ENCODE data around the gene PEAK3. TPM values are rescaled to one million over a fixed set of nuclear protein-coding genes. Genes with fewer than 3 reads are reported as not detected.

PEAK3 gene
- total RNA-seq, 4 donors from 2014 or later, result 1.2 to 5.8 (median 2.6) TPM

- TF ChIP-seq POLR2A (IDR thresholded peaks at IDR 0.05), result no peak
- no peak for TF ChIP-seq CTCF (IDR thresholded peaks at IDR 0.05)
- H3K36me3 ChIP-seq, result peaks cover 0 to 90% (median 0%) of the 10 kb centered on the region in 3 donors
- no peaks in the 10 kb centered on the region for H3K27me3 ChIP-seq
Measured at GRCh38 chr19:2226840-2227360, 55.1 kb downstream of the PEAK3 start.

DNA sequence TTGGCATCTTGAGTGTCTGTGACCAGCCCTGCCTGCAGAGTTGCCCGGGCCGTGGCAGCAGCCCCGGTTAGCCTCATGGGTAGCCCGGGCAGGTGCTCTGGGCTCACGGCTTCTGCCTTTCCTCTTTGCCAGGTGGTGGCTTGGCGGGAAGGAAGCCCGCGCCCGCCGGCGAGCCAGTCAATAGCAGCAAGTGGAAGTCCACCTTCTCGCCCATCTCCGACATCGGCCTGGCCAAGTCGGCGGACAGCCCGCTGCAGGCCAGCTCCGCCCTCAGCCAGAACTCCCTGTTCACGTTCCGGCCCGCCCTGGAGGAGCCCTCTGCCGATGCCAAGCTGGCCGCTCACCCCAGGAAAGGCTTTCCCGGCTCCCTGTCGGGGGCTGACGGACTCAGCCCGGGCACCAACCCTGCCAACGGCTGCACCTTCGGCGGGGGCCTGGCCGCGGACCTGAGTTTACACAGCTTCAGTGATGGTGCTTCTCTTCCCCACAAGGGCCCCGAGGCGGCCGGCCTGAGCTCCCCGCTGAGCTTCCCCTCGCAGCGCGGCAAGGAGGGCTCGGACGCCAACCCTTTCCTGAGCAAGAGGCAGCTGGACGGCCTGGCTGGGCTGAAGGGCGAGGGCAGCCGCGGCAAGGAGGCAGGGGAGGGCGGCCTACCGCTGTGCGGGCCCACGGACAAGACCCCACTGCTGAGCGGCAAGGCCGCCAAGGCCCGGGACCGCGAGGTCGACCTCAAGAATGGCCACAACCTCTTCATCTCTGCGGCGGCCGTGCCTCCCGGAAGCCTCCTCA lies 55.7 kb downstream of the PEAK3 start:
- Histone ChIP-seq H3K4me3 (no peak overlapping the region), H3K27me3 (no peaks in the 10 kb centered on the region), H3K36me3 (peaks cover 0 to 96% (median 0%) of the 10 kb centered on the region in 3 donors), H3K27ac (peak overlapping the region in 1 of 4 donors; percentile 75), H3K9me3 (no peaks in the 10 kb centered on the region), H3K4me1 (peaks cover 0 to 5% (median 2%) of the 10 kb centered on the region in 4 donors)
- no peak for TF ChIP-seq CTCF (IDR thresholded peaks at IDR 0.05)
- TF ChIP-seq POLR2A (IDR thresholded peaks at IDR 0.05), result no peak
- no peak for DNase-seq

More at GRCh38 chr19:2226840-2227360, 55.1 kb downstream of the PEAK3 start:
- Histone ChIP-seq H3K4me3 (peak overlapping the region in 1 of 4 donors; percentile 27), H3K27ac (peak overlapping the region in 2 of 4 donors; percentile 59 to 84), H3K4me1 (peaks cover 0 to 5% (median 2%) of the 10 kb centered on the region in 4 donors), H3K9me3 (no peaks in the 10 kb centered on the region)
- no peak for DNase-seq

GRCh38 chr19:2225415-2226050 lies 56.4 kb downstream of the PEAK3 start:
- Histone ChIP-seq H3K4me3 (no peak overlapping the region), H3K9me3 (no peaks in the 10 kb centered on the region), H3K4me1 (peaks cover 0 to 5% (median 2%) of the 10 kb centered on the region in 4 donors), H3K36me3 (peaks cover 0 to 99% (median 0%) of the 10 kb centered on the region in 3 donors), H3K27me3 (no peaks in the 10 kb centered on the region), H3K27ac (peak overlapping the region in 1 of 4 donors; percentile 75)
- no peak for DNase-seq
- no peak for TF ChIP-seq CTCF (IDR thresholded peaks at IDR 0.05)

- peaks cover 0 to 5% (median 2%) of the 10 kb centered on the region in 4 donors for H3K4me1 ChIP-seq
- H3K27ac ChIP-seq, result peak overlapping the region in 2 of 4 donors; percentile 16 to 75
- H3K36me3 ChIP-seq, result peaks cover 0 to 99% (median 0%) of the 10 kb centered on the region in 3 donors
- no peak overlapping the region for H3K4me3 ChIP-seq
- no peaks in the 10 kb centered on the region for H3K27me3 ChIP-seq
- no peak for DNase-seq
- no peaks in the 10 kb centered on the region for H3K9me3 ChIP-seq
- no peak for TF ChIP-seq POLR2A (IDR thresholded peaks at IDR 0.05)
- no peak for TF ChIP-seq CTCF (IDR thresholded peaks at IDR 0.05)
Measured at GRCh38 chr19:2224754-2225349, 57.1 kb downstream of the PEAK3 start.

Small RNA genes lying within 50 kb of the gene (small RNA-seq; reads per million reads assigned to genes)
- gene MIR1227, result 0.23 to 0.64 reads per million in 2 donors

Other genes starting within 250 kb of the PEAK3 start
- 100 to 1,000 TPM; 119 to 253 (median 192) TPM for gene MKNK2, start 230.9 kb downstream of the PEAK3 start, total RNA-seq
- gene MOB3A, start 185.8 kb downstream of the PEAK3 start, total RNA-seq, result 10 to 100 TPM; 32.6 to 55.3 (median 35.1) TPM
- 1 to 10 TPM; 1.3 to 9.9 (median 3.8) TPM for gene IZUMO4, start 185.3 kb downstream of the PEAK3 start, total RNA-seq
- 100 to 1,000 TPM; 104 to 136 (median 122) TPM for gene AP3D1, start 130.6 kb downstream of the PEAK3 start, total RNA-seq
- 100 to 1,000 TPM in 1 of 4 donors, 10 to 100 TPM in 3; 67.8 to 167 (median 74.0) TPM for gene DOT1L, start 118.2 kb downstream of the PEAK3 start, total RNA-seq
- 100 to 1,000 TPM; 156 to 298 (median 227) TPM for gene PLEKHJ1, start 45.8 kb downstream of the PEAK3 start, total RNA-seq
- gene SF3A2, start 45.4 kb downstream of the PEAK3 start, total RNA-seq, result 100 to 1,000 TPM in 1 of 4 donors, 10 to 100 TPM in 3; 38.7 to 133 (median 72.3) TPM
- 1 to 10 TPM in 2 of 4 donors, under 1 TPM in 1, not detected in 1; 0.95 to 4.7 (median 1.6) TPM for gene AMH, start 32.9 kb downstream of the PEAK3 start, total RNA-seq
- not detected for gene JSRP1, start 25.8 kb downstream of the PEAK3 start, total RNA-seq
- gene LINGO3, start 26.0 kb upstream of the PEAK3 start, total RNA-seq, result 1 to 10 TPM in 1 of 4 donors, under 1 TPM in 1, not detected in 2; 0.54 to 5.0 TPM
- gene LSM7, start 46.4 kb upstream of the PEAK3 start, total RNA-seq, result 100 to 1,000 TPM in 2 of 4 donors, 10 to 100 TPM in 2; 59.8 to 152 (median 109) TPM
- 100 to 1,000 TPM; 196 to 448 (median 270) TPM for gene SPPL2B, start 46.5 kb upstream of the PEAK3 start, total RNA-seq
- 1 to 10 TPM in 1 of 4 donors, under 1 TPM in 2, not detected in 1; 0.54 to 2.5 (median 0.85) TPM for gene TMPRSS9, start 78.1 kb upstream of the PEAK3 start, total RNA-seq
- 10 to 100 TPM; 28.1 to 44.4 (median 44.0) TPM for gene TIMM13, start 145.4 kb upstream of the PEAK3 start, total RNA-seq
- gene LMNB2, start 174.8 kb upstream of the PEAK3 start, total RNA-seq, result 10 to 100 TPM; 21.0 to 52.8 (median 21.4) TPM
- gene GADD45B, start 194.0 kb upstream of the PEAK3 start, total RNA-seq, result 100 to 1,000 TPM in 1 of 4 donors, 10 to 100 TPM in 3; 35.5 to 278 (median 54.9) TPM